GM19193 (cell line): Measurements from ENCODE around the gene ZFP3.

Experiments
- POLR2A ChIP-seq: IDR thresholded peaks from 4 replicates; pipeline ENCODE4 v1.6.1; 2011; ENCODE audit not compliant: insufficient read depth, insufficient read length; ENCODE audit errors: extremely low read depth

ZFP3 gene

DNA sequence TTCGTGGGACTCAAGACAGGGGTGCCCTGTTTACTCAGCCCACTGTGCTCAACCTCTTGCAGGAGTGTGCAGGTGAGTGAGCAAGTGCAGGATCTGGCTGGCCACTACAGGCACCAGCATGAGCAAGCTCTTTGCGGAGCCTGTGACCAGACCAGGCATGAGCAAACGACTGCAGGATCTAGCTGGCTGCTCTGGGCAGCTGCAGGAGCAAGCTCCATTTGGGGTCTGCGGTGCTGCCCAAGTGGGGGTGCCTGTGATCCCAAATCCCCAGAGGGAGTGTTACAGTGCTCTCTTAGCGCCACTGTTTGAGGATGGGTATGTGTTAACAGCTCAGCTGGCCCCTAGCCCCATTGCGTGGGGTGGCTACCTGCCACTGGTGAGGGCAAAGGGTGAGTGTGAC, 40.0 kb downstream of the ZFP3 start:
- TF ChIP-seq POLR2A = no peak

DNA sequence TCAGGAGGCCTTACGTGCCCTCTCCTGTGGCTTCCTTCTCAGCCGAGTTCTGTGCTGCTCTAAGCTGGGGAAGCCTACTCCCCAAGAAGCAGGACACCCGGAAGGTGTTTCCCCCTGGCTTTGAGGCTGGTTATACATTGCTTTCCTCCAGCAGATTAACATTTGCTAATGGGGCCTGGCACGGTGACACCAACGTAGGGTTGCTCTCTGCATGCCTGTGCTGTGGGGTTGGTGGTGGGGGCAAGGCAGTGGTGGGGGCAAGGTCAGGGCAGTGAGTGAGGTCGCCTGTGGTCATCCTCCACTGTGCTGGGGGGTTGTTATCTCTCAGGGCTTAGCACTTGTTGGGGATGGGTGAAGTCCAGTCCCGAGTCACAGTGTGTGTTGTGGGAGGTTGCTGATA, 41.8 kb downstream of the ZFP3 start:
- no peak for TF ChIP-seq POLR2A

DNA sequence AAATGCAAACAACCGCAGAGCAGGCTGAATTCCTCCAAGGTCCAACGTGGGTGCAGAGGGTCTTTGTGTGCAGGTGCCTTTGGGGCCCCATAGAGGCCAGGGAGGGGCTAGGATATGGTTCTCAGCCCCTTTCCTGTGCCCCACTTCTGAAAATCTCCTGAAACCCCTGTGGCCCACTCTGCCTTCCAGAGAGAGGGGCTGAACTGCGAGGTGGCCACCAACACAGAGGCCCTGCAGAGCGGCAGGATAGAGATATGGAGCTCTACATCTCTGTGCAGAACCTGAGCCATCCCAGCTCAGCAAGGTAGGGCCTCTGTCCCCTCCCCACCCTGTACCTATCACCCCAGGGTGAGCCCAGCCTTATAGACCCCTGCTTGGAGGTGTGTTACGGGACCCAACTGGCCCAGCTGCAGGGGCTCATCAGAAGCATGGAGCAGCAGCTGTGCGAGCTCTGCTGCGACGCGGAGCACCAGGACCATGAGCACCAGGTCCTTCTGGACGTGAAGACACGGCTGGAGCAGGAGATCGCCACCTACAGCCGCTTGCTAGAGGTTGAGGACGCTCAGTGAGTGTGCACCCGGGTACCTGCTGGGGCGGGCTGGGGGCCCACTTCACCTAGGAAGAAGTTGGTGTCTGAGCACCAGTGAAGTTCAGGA, 43.0 kb downstream of the ZFP3 start:
- TF ChIP-seq POLR2A = no peak

DNA sequence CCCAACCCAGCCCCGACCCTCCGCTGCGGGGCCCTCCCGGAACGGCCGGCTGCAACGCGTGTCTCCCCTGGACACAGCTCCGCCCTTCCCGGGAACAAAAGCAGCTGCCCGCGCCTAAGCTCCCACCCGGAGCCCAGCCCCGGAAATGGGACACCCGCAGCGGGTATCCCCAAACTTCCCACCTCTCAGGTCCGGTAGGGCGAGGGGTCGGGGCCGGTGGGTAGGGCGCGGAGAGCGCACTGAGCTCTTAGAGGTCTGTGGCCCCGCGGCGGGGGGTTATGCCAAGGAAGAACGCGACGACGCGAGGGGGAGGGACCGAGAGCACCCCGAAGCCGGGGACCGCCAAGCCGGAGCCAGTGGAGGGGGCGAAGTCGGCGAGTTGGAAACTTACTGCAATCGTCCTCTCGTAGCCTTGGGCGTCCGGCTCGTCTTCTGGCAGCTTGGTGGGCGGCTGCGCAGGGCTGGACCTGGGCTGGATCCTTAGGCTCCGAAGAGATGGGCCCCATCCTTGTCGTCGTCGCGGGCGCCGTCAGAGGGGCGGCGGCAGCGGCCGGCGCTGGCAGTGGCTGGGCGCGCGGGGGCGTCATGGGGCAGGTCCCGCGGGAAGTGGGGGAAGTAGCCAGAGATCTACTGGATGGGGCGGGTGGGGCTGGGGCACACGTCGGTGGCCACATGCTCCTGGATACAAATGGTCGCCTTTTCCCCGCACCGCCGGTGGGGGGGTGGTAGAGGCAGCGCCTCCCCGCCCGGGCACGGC, 44.5 kb downstream of the ZFP3 start:
- no peak for TF ChIP-seq POLR2A

DNA sequence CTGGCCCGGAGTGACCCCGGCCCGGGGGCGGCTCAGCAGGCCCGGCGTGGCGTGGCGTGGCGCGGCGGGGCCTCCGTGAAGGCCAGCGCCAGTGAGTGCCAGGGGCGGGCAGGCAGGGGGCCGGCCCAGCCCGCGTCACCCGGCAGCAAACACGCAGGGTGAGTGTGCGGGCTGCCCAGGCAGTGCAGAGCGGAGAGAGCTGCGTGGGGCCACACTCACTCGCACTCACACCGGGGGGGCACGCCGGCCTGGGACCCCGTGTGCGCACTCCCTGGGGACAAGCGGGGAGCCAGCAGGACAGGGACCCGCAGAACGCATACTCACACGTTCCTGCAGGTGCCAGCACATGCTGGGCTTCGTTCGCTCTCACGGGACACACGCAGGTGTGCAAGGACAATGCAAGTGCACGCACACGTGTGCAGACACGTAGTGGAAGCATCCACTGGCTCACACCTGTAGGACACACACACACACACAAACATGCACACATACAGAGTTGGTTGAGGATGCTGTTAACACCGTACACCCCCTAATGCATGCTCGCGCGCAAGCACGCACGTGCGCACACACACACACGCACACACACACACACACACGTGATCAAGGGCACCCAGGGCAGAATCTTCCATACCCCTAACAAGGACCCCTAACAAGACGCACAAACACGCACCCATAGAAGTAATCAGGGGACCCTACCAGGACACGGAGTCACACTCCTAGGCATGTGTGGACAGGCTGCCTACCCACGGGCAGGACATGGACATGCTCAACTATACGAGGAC, 45.3 kb downstream of the ZFP3 start:
- TF ChIP-seq POLR2A = no peak

DNA sequence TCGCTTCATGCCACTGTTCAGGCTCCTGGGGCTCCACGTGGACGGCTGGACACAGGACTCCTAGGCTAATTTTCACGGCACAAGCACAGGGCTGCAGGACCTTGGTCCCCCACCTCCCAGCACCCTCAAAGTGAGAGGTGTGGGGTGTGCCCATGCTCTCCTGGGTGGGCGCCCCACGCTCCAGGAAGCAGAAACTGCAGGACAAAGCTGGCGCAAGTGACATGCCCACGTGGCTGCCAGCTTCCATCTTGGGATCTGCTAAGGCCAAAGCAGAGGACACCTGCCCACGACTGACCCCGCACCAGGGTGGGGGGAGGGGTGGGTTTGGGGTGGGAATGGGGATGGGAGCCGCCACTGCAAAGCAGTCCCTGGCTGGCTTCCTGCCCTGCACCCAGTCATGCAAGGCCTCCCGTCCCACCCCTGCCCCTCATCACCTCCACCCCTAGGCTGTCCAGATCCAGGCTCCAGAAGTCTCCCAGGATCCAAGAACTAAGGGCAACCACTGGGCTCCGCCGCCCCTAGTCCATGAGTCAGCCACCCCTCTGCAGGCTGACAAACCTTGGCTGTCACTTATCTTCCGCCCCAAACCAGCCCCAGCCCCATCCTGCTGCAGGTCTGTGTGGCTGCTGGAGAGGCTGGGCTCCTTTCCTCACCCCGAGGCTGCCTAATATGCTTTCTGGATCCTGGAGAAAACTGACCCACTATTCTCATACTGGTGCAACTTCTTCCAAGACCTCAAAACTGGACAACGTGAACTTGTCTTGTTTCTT, 48.6 kb downstream of the ZFP3 start:
- TF ChIP-seq POLR2A = no peak

DNA sequence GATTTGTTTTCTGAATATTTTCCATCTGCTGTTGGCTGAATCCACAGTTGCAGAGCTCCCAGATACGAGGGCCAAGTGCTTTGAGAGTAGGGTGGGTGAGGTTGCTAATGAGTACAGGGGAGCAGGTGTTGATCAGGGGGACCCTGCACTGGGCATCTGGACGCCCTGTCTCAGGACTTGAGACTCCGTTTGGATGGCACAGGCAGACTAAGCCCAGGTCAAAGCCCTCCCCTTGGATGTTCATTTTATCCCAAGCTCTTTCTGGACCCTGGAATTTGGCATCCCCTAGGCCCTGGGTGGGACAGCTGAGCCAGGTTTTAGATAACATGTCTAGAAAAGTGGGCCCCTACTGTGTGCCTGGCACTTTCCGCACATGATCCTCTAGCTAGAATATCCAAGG, 49.6 kb downstream of the ZFP3 start:
- TF ChIP-seq POLR2A = no peak

DNA sequence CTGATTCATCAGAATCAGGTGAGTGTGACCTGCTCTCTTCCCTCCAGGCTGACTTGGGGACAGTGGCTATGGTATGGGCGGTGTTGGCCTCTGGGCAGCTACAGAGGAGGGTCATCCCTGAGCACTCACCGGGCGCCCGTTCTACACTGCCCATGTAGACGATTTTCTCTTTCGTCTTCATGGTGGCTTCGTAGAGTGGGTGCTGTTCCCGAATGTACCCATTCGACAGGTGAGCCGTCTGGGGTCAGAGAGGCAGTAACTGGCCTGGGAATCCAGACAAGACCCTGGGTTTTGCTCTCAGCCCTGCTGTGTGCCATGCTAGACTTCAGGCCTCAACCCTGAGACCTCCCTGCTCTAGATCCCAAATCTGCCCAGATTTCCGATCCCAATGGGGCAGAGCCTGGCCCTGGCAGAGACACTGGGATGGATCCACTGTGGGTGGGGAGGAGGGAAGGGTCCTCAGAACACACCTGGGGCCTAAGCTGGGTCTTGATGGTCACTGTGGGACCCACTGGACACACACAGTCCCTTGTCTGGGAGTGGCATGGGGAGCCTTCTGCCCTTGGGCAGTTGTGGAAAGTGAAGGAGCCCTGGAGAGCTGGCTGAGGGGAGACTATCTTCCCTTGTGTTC, 50.8 kb downstream of the ZFP3 start:
- TF ChIP-seq POLR2A = no peak

DNA sequence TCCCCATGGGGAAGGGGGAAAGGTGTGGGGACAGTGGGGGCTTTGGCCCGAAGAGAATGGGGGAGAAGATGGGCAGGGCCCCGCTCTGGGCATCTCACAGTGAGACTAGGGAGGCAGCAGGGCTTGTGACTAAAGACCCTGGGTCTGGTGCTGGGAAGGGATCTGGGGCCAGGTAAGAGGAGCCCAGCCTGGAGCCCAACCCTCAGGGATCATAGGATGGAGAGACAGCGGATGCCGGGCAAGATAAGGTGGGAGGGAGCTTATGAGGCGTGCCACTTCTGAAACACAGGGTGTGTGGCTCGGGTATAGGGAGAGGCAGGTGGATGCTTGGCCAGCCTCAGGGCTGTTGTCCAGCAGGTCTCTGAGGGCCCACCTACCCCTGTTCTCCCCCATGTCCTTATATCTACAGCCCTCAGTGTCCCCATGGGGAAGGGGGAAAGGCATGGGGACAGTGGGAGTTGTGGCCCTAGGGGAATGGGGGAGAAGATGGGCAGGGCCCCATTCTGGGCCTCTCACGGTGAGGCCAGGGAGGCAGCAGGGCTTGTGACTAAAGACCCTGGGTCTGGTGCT, 53.0 kb downstream of the ZFP3 start:
- no peak for TF ChIP-seq POLR2A

DNA sequence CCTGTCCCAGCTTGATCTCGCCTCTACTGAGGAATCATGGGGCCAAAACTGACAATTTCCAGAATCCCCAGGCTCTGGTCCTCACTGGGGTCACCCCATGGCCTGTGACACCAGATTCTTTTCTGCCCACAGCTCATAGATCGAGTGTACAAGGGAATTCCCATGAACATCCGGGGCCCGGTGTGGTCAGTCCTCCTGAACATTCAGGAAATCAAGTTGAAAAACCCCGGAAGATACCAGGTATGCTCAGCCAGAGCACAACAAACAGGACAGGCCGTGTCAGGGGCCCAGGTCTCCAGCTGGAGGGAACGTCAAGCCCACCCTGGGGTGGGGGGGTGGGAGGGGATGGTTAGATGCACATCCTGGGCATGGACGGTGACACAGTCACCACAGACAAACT, 55.0 kb downstream of the ZFP3 start:
- no peak for TF ChIP-seq POLR2A

DNA sequence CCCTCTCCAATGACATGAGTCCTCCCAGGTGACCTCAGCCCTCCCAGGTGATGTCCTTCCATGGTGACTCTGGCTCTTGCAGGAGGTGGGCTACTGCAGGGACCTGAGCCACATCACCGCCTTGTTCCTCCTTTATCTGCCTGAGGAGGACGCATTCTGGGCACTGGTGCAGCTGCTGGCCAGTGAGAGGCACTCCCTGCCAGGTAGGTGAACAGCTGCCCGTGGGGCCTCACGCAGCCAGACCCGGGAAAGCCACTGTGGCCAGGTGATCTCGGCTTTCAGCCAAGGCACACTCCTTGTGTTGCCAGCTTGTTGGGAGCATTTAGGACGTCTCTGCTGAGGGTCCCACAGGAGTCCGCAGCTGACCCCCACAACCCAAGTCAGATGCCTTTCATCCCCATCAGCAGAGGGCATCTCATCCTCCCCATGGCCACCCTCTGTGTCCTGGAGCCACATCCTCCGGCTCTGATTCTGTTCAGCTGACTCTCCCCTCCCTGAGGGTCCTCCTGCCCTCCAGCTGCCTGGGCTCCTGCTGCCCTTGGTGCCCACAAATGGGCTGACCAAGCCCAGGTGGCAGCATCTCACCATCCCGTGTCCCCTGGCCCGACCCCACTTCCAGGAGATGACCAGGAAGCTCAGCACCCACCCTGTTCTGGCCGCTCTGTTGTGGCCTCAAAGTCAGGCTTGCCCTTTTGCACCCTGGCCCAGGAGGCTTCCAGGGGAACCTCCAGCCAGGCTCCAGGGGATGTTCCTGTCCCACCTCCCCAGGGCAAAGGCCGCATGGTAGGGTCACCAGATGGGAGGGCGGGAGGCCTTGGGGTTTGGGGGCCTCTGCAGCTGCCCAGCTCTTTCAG, 57.7 kb downstream of the ZFP3 start:
- TF ChIP-seq POLR2A = no peak

DNA sequence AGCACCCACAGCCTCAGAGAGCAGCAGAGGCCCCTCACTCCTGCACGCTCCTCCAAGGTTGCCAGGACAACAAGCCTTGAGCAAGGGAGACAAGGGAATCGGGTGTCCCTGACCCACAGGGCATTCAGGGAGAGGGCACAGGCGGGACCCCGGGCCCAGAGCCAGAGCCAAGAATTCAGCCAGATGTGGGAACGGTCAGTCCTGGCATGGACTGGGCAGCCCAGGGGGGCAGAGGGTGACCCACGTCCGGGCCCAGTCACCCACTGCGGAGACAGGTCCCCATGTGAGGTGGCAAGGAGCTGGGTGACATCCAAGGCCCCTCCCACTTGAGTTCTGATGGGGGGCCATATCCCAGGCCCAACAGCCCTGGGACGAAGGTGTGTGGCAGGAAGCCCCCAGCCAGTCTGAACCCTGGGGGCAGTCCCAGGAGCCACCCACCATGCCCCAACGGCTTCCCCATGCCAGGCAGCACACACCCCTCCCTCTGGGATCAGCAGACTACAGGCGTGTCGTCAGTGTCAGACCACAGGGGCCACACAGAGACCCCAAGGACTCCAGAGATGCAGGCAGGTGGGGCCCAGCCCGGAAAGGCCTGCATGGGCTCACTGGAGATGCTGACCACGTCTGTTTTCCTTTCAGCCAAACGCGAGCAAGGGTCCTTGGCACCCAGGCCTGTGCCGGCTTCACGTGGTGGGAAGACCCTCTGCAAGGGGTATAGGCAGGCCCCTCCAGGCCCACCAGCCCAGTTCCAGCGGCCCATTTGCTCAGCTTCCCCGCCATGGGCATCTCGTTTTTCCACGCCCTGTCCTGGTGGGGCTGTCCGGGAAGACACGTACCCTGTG, 60.6 kb downstream of the ZFP3 start:
- no peak for TF ChIP-seq POLR2A

DNA sequence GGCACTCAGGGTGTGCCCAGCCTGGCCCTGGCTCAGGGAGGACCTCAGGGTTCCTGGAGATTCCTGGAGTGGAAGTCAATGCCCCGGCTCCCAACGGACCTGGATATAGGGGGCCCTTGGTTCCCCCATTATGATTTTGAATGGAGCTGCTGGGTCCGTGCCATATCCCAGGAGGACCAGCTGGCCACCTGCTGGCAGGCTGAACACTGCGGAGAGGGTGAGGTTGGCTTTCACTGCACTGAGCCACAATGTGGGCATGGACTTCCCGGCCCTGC, 61.1 kb downstream of the ZFP3 start:
- TF ChIP-seq POLR2A = no peak
